ENCODE data around the gene DGKE. TPM values are rescaled to one million over a fixed set of nuclear protein-coding genes. Genes with fewer than 3 reads are reported as not detected.

Gene DGKE
- total RNA-seq, 1 experiment from 2014 or later, result 10.0 TPM

- no peak overlapping the region for H3K4me3 Mint-ChIP-seq (ENCODE audit: low read depth, unreplicated experiment)
- peaks cover 8% of the 10 kb centered on the region for H3K4me1 Mint-ChIP-seq (ENCODE audit: low read depth, unreplicated experiment)
These were observed 24.7 kb upstream of the DGKE start for GRCh38 chr17:56809106-56809819.

GRCh38 chr17:56809820-56810179 is 24.2 kb upstream of the DGKE start:
- intact Hi-C loops (cut with micrococcal nuclease; ENCODE audit: unreplicated experiment), result no loop called here
- H3K4me1 Mint-ChIP-seq (ENCODE audit: low read depth, unreplicated experiment), result peaks cover 8% of the 10 kb centered on the region
- H3K36me3 Mint-ChIP-seq (ENCODE audit: insufficient read depth, unreplicated experiment), result no peaks in the 10 kb centered on the region
- no peak overlapping the region for H3K27ac Mint-ChIP-seq (ENCODE audit: unreplicated experiment)
- BruUV-seq (replicated peaks), result no TSS peak
- no peak for TF ChIP-seq CTCF (IDR thresholded peaks at IDR 0.05; ENCODE audit: unreplicated experiment)
- no peak overlapping the region for H3K4me3 Mint-ChIP-seq (ENCODE audit: low read depth, unreplicated experiment)
- DNase-seq, result no peak
- CTCF ChIA-PET, result no interaction called here
- H3K27me3 Mint-ChIP-seq (ENCODE audit: unreplicated experiment), result no peaks in the 10 kb centered on the region
- no peaks in the 10 kb centered on the region for H3K9me3 Mint-ChIP-seq (ENCODE audit: low read depth, unreplicated experiment)

More at GRCh38 chr17:56809106-56809819, 24.7 kb upstream of the DGKE start:
- H3K27ac Mint-ChIP-seq (ENCODE audit: unreplicated experiment), result no peak overlapping the region
- TF ChIP-seq CTCF (IDR thresholded peaks at IDR 0.05; ENCODE audit: unreplicated experiment), result no peak
- CTCF ChIA-PET, result interaction anchor here (0.6 kb wide), 1 partner anchor 39 kb away, joined by 3 read pairs; no protein-coding TSS in a partner anchor
- BruUV-seq (replicated peaks), result no TSS peak
- no peaks in the 10 kb centered on the region for H3K9me3 Mint-ChIP-seq (ENCODE audit: low read depth, unreplicated experiment)
- H3K27me3 Mint-ChIP-seq (ENCODE audit: unreplicated experiment), result no peaks in the 10 kb centered on the region
- no peaks in the 10 kb centered on the region for H3K36me3 Mint-ChIP-seq (ENCODE audit: insufficient read depth, unreplicated experiment)
- intact Hi-C loops (cut with micrococcal nuclease; ENCODE audit: unreplicated experiment), result no loop called here
- DNase-seq, result no peak

- no TSS peak for BruUV-seq (replicated peaks)
- intact Hi-C loops (cut with micrococcal nuclease; ENCODE audit: unreplicated experiment), result no loop called here
- no peaks in the 10 kb centered on the region for H3K36me3 Mint-ChIP-seq (ENCODE audit: insufficient read depth, unreplicated experiment)
- no peak overlapping the region for H3K4me3 Mint-ChIP-seq (ENCODE audit: low read depth, unreplicated experiment)
- no peaks in the 10 kb centered on the region for H3K27me3 Mint-ChIP-seq (ENCODE audit: unreplicated experiment)
- no peak overlapping the region for H3K27ac Mint-ChIP-seq (ENCODE audit: unreplicated experiment)
- H3K9me3 Mint-ChIP-seq (ENCODE audit: low read depth, unreplicated experiment), result no peaks in the 10 kb centered on the region
- no peak for TF ChIP-seq CTCF (IDR thresholded peaks at IDR 0.05; ENCODE audit: unreplicated experiment)
- H3K4me1 Mint-ChIP-seq (ENCODE audit: low read depth, unreplicated experiment), result peaks cover 8% of the 10 kb centered on the region
- CTCF ChIA-PET, result no interaction called here
- no peak for DNase-seq
These were observed 23.6 kb upstream of the DGKE start for GRCh38 chr17:56810343-56810742.

- CTCF ChIA-PET, result no interaction called here
- Mint-ChIP-seq H3K9me3 (ENCODE audit: low read depth, unreplicated experiment) (no peaks in the 10 kb centered on the region), H3K27ac (ENCODE audit: unreplicated experiment) (no peak overlapping the region), H3K36me3 (ENCODE audit: insufficient read depth, unreplicated experiment) (no peaks in the 10 kb centered on the region), H3K4me3 (ENCODE audit: low read depth, unreplicated experiment) (no peak overlapping the region), H3K27me3 (ENCODE audit: unreplicated experiment) (no peaks in the 10 kb centered on the region), H3K4me1 (ENCODE audit: low read depth, unreplicated experiment) (peaks cover 8% of the 10 kb centered on the region)
- DNase-seq, result no peak
- BruUV-seq (replicated peaks), result no TSS peak
- TF ChIP-seq CTCF (IDR thresholded peaks at IDR 0.05; ENCODE audit: unreplicated experiment), result no peak
- intact Hi-C loops (cut with micrococcal nuclease; ENCODE audit: unreplicated experiment), result no loop called here
These were observed 22.8 kb upstream of the DGKE start for GRCh38 chr17:56810891-56811775.
